A549 (cell line): ENCODE results near the gene CENPE.
"Not testable (repeated sequence)": the region's sequence is repeated elsewhere in the genome, so short reads cannot be mapped to it uniquely, and the experiment has no call there.

Source experiments
- BHLHE40 ChIP-seq: IDR thresholded peaks from 2 replicates; pipeline ENCODE4 v1.6.1; 2012; ENCODE audit warnings: low read depth, low read length, inconsistent platforms
- CHD2 ChIP-seq: fragments of 150-350 bp; IDR thresholded peaks from 2 replicates; pipeline ENCODE4 v1.6.1; 2014; ENCODE audit warnings: low read length; ENCODE audit not compliant: partially characterized antibody
- ESRRA ChIP-seq: fragments of 150-350 bp; IDR thresholded peaks from 2 replicates; pipeline ENCODE4 v1.6.1; 2014; ENCODE audit warnings: mild to moderate bottlenecking, low read length, borderline replicate concordance
- FOSL2 ChIP-seq, 2 experiments: fragments of 450-650 bp in 1 of 2; fragments of >200 bp in 1 of 2; sonication (Bioruptor Twin) in 1 of 2; formaldehyde crosslinking; IDR thresholded peaks; 2 replicates each; pipeline versions ENCODE4 v1.5.0 to v1.6.1; 2016 to 2020; ENCODE audit warnings: mild to moderate bottlenecking in 1 of 2, moderate library complexity in 1 of 2
- MYC ChIP-seq: IDR thresholded peaks from 2 replicates; pipeline ENCODE4 v1.6.1; 2012; ENCODE audit warnings: mild to moderate bottlenecking, inconsistent platforms, low read length, improper control_type of control experiment, borderline replicate concordance
- POLR2A ChIP-seq: IDR thresholded peaks from 2 replicates; pipeline ENCODE4 v1.6.1; 2012; ENCODE audit warnings: mild to moderate bottlenecking, low read length
- POLR2AphosphoS2 ChIP-seq: conservative IDR thresholded peaks from 2 replicates; pipeline ENCODE4 v1.6.1; 2012; ENCODE audit warnings: low read length, improper control_type of control experiment, inconsistent platforms
- RCOR1 ChIP-seq: fragments of 150-350 bp; IDR thresholded peaks from 2 replicates; pipeline ENCODE4 v1.6.1; 2014; ENCODE audit warnings: antibody characterized with exemption, low read length, low read depth
- TF ChIP-seq, protein P1 (sequence below): fragments of >200 bp; sonication (Bioruptor Twin); formaldehyde crosslinking; IDR thresholded peaks from 3 replicates; pipeline ENCODE4 v1.5.1; 2016
- TF ChIP-seq, protein P2 (sequence below): fragments of 200-600 bp; sonication (generic); IDR thresholded peaks from 2 replicates; pipeline ENCODE4 v1.6.1; 2016; ENCODE audit warnings: antibody characterized with exemption, mild to moderate bottlenecking, moderate library complexity
- TF ChIP-seq, protein P3 (sequence below): IDR thresholded peaks from 2 replicates; pipeline ENCODE4 v1.6.1; 2012

DNA sequence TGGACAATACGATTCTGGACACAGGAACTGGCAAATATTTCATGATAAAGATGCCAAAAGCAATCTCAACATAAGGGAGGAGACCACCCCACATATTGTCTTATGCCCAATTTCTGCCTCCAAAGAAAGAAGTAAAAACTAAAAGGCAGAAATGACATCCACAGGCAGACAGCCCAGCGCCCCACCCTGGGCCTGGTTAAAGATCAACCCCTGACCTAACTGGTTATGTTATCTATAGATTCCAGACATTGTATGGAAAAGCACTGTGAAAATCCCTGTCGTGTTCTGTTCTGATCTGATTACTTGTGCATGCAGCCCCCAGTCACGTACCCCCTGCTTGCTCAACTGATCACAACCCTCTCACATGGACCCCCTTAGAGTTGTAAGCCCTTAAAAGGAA is 25.4 kb upstream of the CENPE start:
- TF ChIP-seq, protein P1, sequence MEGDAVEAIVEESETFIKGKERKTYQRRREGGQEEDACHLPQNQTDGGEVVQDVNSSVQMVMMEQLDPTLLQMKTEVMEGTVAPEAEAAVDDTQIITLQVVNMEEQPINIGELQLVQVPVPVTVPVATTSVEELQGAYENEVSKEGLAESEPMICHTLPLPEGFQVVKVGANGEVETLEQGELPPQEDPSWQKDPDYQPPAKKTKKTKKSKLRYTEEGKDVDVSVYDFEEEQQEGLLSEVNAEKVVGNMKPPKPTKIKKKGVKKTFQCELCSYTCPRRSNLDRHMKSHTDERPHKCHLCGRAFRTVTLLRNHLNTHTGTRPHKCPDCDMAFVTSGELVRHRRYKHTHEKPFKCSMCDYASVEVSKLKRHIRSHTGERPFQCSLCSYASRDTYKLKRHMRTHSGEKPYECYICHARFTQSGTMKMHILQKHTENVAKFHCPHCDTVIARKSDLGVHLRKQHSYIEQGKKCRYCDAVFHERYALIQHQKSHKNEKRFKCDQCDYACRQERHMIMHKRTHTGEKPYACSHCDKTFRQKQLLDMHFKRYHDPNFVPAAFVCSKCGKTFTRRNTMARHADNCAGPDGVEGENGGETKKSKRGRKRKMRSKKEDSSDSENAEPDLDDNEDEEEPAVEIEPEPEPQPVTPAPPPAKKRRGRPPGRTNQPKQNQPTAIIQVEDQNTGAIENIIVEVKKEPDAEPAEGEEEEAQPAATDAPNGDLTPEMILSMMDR = not testable (repeated sequence)
- TF ChIP-seq POLR2AphosphoS2; FOSL2 (IDR thresholded peaks at IDR 0.05); FOSL2 (CRISPR knock-in tag; IDR thresholded peaks at IDR 0.05); CHD2; BHLHE40; MYC; POLR2A; RCOR1; ESRRA: not testable (repeated sequence)
- TF ChIP-seq, protein P2, sequence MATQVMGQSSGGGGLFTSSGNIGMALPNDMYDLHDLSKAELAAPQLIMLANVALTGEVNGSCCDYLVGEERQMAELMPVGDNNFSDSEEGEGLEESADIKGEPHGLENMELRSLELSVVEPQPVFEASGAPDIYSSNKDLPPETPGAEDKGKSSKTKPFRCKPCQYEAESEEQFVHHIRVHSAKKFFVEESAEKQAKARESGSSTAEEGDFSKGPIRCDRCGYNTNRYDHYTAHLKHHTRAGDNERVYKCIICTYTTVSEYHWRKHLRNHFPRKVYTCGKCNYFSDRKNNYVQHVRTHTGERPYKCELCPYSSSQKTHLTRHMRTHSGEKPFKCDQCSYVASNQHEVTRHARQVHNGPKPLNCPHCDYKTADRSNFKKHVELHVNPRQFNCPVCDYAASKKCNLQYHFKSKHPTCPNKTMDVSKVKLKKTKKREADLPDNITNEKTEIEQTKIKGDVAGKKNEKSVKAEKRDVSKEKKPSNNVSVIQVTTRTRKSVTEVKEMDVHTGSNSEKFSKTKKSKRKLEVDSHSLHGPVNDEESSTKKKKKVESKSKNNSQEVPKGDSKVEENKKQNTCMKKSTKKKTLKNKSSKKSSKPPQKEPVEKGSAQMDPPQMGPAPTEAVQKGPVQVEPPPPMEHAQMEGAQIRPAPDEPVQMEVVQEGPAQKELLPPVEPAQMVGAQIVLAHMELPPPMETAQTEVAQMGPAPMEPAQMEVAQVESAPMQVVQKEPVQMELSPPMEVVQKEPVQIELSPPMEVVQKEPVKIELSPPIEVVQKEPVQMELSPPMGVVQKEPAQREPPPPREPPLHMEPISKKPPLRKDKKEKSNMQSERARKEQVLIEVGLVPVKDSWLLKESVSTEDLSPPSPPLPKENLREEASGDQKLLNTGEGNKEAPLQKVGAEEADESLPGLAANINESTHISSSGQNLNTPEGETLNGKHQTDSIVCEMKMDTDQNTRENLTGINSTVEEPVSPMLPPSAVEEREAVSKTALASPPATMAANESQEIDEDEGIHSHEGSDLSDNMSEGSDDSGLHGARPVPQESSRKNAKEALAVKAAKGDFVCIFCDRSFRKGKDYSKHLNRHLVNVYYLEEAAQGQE = not testable (repeated sequence)
- TF ChIP-seq, protein P3, sequence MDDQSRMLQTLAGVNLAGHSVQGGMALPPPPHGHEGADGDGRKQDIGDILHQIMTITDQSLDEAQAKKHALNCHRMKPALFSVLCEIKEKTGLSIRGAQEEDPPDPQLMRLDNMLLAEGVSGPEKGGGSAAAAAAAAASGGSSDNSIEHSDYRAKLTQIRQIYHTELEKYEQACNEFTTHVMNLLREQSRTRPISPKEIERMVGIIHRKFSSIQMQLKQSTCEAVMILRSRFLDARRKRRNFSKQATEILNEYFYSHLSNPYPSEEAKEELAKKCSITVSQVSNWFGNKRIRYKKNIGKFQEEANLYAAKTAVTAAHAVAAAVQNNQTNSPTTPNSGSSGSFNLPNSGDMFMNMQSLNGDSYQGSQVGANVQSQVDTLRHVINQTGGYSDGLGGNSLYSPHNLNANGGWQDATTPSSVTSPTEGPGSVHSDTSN = not testable (repeated sequence)
